Measurements from ENCODE around the gene MYBPHL.

MYBPHL gene

GRCh38 chr1:109281680-109282496, 24.9 kb downstream of the MYBPHL start:
- DNase-seq (ENCODE audit: low read depth in 2 of 2): no peak

GRCh38 chr1:109280862-109281261, 25.9 kb downstream of the MYBPHL start:
- DNase-seq (ENCODE audit: low read depth in 2 of 2): no peak

DNA sequence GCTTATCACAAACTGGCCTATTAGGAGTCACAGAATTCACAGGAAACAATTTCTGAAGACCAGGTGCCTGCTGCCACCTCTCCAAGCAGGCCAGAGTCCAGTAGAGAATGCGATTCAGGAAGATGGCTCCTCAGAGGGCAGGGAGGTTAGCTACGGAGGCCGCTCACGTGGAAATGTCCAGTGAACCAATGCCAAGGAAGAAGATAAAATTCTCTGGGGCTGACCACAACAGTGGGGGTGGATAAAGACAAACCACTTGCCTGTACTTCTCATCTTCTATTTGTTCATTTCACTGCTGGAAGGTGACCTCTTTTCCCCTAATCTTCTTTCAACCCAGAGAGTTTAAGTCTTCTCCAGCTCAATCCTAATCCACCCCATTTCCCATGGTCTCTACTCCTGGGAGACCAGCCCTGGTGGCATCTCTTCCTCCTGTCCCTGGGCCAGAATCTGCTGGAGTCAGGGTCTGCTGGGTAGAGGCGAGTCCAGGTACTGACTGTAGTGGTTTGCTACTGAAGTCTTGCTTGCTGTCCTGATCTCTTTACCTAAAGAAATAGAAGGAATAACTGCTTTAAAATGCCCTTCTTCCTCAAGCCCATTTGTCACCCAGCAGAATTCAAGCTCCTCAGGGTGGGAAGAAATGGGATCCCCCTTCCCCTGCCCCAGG, 27.1 kb downstream of the MYBPHL start:
- DNase-seq (ENCODE audit: low read depth in 2 of 2): no peak

GRCh38 chr1:109277434-109278204, 29.2 kb downstream of the MYBPHL start:
- DNase-seq (ENCODE audit: low read depth in 2 of 2): peak; percentile 24 to 40

DNA sequence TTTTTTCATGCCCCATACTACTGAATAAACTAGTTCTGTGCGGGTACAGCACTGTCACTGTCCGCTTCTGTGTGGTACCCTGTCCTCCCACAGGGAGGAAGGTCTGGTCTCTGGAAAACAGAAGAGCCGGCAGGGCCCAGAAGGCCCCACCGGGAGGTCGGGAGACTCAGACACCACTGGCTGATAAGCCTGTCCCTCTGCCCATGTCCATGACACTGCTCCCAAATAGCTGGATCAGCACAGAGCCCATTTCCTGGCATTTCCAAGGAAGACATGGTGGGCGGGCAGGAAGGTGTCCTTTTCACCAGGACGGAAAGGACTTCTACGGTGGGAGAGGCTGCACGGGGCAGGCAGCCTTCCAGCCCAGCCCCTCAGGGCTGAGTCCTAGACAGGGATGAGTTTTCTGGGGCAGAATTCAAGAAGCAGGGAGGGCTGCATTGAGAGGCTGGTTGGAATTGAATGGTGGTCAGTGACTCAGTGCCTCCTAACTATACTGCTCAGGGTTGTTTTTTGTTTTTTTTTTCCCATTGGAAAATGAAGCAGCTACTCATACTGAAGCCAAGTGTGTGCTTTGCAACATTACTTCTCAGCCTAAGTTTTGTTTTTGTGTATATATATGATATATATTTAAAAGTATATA, 31.0 kb downstream of the MYBPHL start:
- DNase-seq (ENCODE audit: low read depth in 2 of 2): no peak

GRCh38 chr1:109274533-109275476, 32.0 kb downstream of the MYBPHL start:
- no peak for DNase-seq (ENCODE audit: low read depth in 2 of 2)

DNA sequence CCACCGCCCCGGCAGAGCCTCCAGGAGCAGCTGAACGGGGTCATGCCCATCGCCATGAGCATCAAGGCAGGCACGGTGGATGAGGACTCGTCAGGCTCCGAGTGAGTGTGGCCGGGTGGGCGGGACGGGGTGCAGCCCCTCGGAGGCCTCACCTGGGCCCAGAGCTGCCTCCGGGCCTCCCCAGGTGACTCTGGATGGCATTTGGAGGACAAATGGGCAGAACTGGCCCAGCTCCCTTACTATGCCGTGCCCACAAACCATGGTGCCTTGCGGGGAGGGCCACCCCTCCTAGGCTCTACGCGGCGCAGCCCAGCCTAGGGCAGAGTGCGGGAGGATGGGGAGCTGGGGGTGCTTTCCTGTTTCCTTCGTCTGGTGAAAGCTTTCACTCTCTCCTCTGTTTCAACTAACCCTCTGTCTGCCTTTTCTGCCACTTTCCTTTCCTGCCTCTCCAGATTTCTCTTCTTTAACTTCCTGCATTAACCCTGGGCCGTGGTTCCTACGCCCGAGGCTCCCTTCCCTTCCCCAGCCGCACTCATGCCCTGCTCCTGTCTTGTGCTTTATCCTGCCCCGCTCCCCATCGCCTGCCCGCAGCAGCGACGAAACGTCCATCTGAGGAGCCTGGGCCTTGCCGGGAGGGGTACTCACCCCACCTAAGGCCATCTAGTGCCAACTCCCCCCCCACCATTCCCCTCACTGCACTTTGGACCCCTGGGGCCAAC, 33.1 kb downstream of the MYBPHL start:
- DNase-seq (ENCODE audit: low read depth in 2 of 2): no peak

DNA sequence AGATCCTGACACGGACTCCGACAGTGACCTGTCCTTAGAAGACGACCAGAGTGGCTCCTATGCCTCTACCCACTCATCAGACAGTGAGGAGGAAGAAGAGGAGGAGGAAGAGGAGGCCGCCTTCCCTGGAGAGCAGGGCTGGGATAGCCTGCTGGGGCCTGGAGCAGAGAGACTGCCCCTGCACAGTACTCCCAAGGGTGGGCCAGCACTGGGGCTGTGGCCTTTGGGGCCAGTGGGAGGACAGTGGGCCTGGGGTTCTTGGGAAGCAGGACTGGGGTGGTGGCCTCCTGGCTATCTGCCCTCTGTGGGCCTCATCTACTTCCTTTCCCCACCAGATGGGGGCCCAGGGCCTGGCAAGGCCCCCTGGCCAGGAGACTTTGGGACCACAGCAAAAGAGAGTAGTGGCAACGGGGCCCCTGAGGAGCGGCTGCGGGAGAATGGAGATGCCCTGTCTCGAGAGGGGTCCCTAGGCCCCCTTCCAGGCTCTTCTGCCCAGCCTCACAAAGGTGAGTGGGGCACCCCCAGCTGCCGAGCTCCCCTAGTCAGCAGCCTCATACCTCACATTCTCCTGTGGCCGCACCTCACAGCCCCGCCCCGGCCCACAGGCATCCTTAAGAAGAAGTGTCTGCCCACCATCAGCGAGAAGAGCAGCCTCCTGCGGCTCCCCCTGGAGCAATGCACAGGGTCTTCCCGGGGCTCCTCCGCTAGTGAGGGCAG, 33.8 kb downstream of the MYBPHL start:
- DNase-seq (ENCODE audit: low read depth in 2 of 2): no peak

DNA sequence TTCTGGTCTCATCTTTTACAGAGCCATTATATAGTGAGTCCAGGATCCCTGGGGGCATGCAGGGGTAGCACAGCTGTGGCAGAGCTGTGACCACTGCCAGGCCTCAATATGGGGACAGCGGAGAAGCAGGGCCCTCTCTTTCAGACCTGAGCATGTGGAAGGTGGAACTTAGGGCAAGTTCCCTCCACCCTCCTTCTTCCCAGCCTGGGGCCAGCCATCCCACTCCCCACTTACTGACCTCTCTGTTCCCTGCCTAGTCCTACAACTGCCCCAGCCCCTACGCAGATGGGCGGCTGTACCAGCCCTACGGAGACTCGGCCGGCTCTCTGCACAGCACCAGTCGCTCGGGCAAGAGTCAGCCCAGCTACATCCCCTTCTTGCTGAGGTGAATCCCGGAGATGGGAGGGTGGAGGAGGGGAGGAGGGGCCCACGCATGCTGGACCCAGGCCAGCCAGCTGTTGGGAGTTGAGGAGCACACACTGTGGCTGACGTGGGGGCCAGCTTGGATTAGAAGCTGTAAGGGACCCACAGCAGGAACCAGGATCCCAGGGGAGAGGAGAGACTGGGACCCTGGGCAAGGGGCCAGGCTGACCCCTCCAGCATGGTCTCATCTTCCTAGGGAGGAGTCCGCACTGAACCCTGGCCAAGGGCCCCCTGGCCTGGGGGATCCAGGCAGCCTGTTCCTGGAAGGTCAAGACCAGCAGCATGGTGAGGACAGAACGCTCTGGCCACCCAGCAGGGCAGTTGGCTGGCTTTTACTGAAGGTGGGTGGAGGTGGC, 34.6 kb downstream of the MYBPHL start:
- no peak for DNase-seq (ENCODE audit: low read depth in 2 of 2)

DNA sequence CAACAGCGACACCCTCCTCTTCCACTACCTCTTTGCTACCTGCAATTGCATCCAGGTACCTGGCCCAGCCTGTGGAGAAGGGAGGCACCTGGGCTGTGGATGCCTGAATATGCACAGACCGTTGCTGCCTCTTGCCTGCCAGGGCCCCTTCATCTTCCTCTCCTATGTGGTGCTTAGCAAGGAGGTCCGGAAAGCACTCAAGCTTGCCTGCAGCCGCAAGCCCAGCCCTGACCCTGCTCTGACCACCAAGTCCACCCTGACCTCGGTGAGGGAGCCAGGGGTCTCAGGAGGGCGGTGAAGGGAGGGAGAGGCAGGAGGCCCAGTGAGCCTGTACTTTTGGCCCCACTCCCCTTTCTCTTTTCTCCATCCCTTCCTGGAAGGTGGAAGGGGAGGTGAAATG, 35.4 kb downstream of the MYBPHL start:
- DNase-seq (ENCODE audit: low read depth in 2 of 2): no peak

- no peak for DNase-seq (ENCODE audit: low read depth in 2 of 2)
Observed at GRCh38 chr1:109270623-109271317, 36.0 kb downstream of the MYBPHL start.

DNA sequence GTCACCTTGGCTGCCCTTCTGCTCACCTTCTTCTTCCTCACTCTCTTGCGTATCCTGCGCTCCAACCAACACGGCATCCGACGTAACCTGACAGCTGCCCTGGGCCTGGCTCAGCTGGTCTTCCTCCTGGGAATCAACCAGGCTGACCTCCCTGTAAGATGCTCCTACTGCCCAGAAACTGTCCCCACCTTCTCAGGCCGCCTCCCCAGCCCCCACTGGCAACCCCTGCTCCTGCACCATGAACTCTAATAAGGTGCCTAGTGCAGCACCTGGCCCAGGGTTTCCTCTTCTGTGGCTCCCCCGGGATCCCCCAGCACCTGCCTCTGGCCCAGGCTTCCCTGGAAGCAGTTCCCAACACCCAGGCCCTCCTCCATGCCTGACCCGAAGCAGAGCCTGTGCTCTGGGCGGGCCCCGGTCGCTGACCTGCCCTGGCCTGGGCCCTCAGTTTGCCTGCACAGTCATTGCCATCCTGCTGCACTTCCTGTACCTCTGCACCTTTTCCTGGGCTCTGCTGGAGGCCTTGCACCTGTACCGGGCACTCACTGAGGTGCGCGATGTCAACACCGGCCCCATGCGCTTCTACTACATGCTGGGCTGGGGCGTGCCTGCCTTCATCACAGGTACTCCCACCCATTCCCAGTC, 36.7 kb downstream of the MYBPHL start:
- no peak for DNase-seq (ENCODE audit: low read depth in 2 of 2)

DNA sequence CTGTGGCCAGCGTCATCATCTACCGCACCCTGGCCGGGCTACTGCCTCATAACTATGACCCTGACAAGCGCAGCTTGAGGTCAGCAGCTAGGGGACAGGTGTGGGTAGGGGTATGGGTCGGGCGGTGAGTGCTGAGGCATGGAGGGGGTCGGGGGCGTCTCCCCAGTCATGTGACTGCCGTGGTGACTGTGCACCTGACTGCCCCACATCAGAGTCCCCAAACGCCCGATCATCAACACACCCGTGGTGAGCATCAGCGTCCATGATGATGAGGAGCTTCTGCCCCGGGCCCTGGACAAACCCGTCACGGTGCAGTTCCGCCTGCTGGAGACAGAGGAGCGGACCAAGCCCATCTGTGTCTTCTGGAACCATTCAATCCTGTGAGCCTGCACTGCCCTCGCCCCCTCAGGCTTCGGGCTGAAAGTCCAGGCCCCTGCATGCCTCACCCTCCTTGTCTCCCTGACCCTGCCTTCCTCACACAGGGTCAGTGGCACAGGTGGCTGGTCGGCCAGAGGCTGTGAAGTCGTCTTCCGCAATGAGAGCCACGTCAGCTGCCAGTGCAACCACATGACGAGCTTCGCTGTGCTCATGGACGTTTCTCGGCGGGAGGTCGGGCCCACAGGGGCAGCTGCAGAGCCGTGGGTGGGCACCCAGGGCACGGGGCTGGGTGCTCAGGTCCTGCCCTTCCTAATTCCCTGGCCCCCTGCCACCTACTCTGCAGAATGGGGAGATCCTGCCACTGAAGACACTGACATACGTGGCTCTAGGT, 37.4 kb downstream of the MYBPHL start:
- no peak for DNase-seq (ENCODE audit: low read depth in 2 of 2)

GRCh38 chr1:109268431-109269211, 38.2 kb downstream of the MYBPHL start:
- no peak for DNase-seq (ENCODE audit: low read depth in 2 of 2)

DNA sequence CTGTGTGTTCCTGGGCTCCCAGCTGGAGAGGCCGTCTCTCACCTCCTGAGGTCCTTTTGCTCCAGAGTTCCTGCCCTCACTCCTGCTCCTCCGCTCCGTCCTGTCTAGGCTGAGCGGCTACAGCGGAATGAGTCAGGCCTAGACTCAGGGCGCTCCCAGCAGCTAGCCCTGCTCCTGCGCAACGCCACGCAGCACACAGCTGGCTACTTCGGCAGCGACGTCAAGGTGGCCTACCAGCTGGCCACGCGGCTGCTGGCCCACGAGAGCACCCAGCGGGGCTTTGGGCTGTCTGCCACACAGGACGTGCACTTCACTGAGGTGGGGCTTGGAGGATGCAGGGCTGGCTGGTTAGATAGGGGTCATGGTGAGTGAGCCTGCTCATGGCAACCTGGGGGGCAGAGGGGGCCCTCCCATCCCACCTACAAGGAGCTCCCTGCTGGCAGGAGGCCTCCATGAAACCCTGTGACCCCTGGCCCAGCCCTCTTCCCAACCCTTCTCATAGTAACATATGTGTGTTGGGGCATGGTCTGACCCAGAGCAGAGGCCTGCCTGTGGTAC, 39.0 kb downstream of the MYBPHL start:
- no peak for DNase-seq (ENCODE audit: low read depth in 2 of 2)

DNA sequence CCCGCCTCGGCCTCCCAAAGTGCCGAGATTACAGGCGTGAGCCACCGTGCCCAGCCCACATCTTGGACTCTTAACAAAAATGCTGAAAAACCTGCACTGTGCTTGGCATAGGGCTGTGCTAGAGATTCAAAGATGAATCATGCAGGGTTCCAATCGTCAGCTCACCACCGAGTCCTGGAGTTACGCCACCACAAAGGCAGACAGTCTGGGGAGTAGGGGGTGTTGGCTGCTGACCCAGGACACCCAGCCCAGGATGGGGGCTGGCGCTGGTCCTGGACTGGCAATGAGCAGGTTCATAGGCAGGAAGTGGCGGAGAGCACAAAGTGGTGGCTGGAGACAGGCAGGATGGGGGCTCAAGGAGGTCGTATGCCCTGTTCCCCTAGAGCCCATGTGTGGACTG, 39.8 kb downstream of the MYBPHL start:
- no peak for DNase-seq (ENCODE audit: low read depth in 2 of 2)
